ENCODE results near the gene GLT6D1.

- no peak for TF ChIP-seq POLR2AphosphoS5 (IDR thresholded peaks at IDR 0.05)
- TF ChIP-seq, protein P1, sequence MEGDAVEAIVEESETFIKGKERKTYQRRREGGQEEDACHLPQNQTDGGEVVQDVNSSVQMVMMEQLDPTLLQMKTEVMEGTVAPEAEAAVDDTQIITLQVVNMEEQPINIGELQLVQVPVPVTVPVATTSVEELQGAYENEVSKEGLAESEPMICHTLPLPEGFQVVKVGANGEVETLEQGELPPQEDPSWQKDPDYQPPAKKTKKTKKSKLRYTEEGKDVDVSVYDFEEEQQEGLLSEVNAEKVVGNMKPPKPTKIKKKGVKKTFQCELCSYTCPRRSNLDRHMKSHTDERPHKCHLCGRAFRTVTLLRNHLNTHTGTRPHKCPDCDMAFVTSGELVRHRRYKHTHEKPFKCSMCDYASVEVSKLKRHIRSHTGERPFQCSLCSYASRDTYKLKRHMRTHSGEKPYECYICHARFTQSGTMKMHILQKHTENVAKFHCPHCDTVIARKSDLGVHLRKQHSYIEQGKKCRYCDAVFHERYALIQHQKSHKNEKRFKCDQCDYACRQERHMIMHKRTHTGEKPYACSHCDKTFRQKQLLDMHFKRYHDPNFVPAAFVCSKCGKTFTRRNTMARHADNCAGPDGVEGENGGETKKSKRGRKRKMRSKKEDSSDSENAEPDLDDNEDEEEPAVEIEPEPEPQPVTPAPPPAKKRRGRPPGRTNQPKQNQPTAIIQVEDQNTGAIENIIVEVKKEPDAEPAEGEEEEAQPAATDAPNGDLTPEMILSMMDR (IDR thresholded peaks at IDR 0.05), result no peak
- no peak for TF ChIP-seq POLR2A (IDR thresholded peaks at IDR 0.05)
Measured at GRCh38 chr9:135624282-135624681, 15.1 kb downstream of the GLT6D1 start.
